Measurements from ENCODE around the gene RBM20.

- TF ChIP-seq, protein P1, sequence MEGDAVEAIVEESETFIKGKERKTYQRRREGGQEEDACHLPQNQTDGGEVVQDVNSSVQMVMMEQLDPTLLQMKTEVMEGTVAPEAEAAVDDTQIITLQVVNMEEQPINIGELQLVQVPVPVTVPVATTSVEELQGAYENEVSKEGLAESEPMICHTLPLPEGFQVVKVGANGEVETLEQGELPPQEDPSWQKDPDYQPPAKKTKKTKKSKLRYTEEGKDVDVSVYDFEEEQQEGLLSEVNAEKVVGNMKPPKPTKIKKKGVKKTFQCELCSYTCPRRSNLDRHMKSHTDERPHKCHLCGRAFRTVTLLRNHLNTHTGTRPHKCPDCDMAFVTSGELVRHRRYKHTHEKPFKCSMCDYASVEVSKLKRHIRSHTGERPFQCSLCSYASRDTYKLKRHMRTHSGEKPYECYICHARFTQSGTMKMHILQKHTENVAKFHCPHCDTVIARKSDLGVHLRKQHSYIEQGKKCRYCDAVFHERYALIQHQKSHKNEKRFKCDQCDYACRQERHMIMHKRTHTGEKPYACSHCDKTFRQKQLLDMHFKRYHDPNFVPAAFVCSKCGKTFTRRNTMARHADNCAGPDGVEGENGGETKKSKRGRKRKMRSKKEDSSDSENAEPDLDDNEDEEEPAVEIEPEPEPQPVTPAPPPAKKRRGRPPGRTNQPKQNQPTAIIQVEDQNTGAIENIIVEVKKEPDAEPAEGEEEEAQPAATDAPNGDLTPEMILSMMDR (IDR thresholded peaks at IDR 0.05): no peak
- TF ChIP-seq REST (IDR thresholded peaks at IDR 0.05; ENCODE audit: insufficient read depth in 1 of 2, low read depth in 2 of 2, low read length in 1 of 2) (no peak), POLR2AphosphoS5 (IDR thresholded peaks at IDR 0.05; ENCODE audit: low read depth, low read length) (no peak), SIN3A (IDR thresholded peaks at IDR 0.05; ENCODE audit: borderline replicate concordance, insufficient read depth, low read depth, low read length) (no peak), TCF7L2 (IDR thresholded peaks at IDR 0.05; ENCODE audit: low read depth, low read length) (no peak)
Measured at GRCh38 chr10:110779489-110779888, 135.4 kb downstream of the RBM20 start.

Measured in Panc1 (cell line).